ENCODE data around the gene ARHGAP6.
"Not testable (repeated sequence)": the region's sequence is repeated elsewhere in the genome, so short reads cannot be mapped to it uniquely, and the experiment has no call there.

DNA sequence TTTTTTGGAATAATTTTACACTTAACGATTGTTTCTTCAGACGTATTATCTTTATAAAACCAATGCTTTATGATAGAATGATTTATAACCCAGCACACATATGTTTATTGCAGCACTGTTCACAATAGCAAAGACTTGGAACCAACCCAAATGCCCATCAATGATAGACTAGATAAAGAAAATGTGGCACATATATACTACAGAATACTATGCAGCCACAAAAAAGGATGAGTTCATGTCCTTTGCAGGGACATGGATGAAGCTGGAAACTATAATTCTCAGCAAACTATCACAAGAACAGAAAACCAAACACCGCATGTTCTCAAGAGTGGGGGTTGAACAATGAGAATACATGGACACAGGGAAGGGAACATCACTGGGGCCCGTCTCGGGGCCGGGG lies 542.6 kb downstream of the ARHGAP6 start:
- TF ChIP-seq, protein P1, sequence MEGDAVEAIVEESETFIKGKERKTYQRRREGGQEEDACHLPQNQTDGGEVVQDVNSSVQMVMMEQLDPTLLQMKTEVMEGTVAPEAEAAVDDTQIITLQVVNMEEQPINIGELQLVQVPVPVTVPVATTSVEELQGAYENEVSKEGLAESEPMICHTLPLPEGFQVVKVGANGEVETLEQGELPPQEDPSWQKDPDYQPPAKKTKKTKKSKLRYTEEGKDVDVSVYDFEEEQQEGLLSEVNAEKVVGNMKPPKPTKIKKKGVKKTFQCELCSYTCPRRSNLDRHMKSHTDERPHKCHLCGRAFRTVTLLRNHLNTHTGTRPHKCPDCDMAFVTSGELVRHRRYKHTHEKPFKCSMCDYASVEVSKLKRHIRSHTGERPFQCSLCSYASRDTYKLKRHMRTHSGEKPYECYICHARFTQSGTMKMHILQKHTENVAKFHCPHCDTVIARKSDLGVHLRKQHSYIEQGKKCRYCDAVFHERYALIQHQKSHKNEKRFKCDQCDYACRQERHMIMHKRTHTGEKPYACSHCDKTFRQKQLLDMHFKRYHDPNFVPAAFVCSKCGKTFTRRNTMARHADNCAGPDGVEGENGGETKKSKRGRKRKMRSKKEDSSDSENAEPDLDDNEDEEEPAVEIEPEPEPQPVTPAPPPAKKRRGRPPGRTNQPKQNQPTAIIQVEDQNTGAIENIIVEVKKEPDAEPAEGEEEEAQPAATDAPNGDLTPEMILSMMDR (IDR thresholded peaks at IDR 0.05; ENCODE audit: low read length), result not testable (repeated sequence)
- not testable (repeated sequence) for TF ChIP-seq EZH2phosphoT487 (IDR thresholded peaks at IDR 0.05; ENCODE audit: low read length)
